Stimulated activated memory B cell treated with anti-CD40 and anti-IgM and Interleukin-4, amounts not matched to agents 10 μg/mL and 1 μg/mL and 100 μg/mL, for 72 hours (primary cell): Measurements from ENCODE around the gene FAM20C.

ENCODE experiments used
- ATAC-seq: fragments of 150-1000 bp; cut with Tn5 transposase; 2 replicates; pipeline ENCODE4 v1.10.0; 2021
- H3K27ac Mint-ChIP-seq: one replicate; pipeline ENCODE4 v1.8.0; 2022; ENCODE audit warnings: mild to moderate bottlenecking, mixed read lengths
- H3K27me3 Mint-ChIP-seq: one replicate; pipeline ENCODE4 v1.8.0; 2022; ENCODE audit warnings: mixed read lengths
- H3K36me3 Mint-ChIP-seq: one replicate; pipeline ENCODE4 v1.8.0; 2022; ENCODE audit warnings: mixed read lengths
- H3K4me1 Mint-ChIP-seq: one replicate; pipeline ENCODE4 v1.8.0; 2022; ENCODE audit warnings: mixed read lengths
- H3K4me3 Mint-ChIP-seq: one replicate; pipeline ENCODE4 v1.8.0; 2022; ENCODE audit warnings: mild to moderate bottlenecking, moderate library complexity, mixed read lengths
- H3K9me3 Mint-ChIP-seq: one replicate; pipeline ENCODE4 v1.8.0; 2022; ENCODE audit warnings: mixed read lengths

FAM20C gene

DNA sequence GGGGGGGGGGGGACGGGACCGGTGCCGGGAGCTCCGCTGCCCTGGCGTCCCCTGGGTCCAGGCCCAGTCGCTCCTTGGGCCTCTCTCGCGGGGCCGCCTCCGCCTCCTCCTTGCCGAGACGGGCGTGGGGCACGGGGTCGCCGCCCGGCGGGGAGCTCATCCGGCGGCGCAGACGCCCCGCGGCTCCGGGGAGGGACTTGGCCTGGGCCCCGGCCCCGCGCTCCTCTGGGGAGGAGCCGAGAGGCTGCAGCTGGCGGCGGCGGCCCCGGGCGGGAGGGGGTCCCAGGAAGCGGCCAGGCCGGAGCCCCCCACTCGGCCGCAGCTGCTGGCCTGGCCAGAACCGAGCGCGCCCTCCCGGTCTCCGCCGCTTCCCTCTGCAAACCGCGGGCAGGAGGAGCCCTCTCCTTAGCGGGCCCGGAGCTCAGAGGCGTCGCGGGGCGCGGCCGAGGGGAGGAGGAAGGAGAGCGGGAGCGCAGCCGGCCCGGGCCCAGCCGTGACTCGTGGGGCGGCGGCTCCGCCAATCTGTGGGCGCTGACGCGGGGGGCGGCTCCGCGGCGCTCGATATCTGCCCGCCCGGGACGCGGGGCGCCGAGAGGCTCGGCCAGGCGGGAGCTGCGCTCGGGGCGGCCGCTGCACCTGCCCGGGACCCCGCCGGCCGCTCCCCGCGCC, at the start of gene FAM20C:
Gene FAM20C (plus strand): TSS at position 591 of the 669 bp plus-strand sequence. CDS start 629 bp downstream, outside the sequence.
- no peaks in the 10 kb centered on the region for H3K4me1 Mint-ChIP-seq
- H3K36me3 Mint-ChIP-seq, result no peaks in the 10 kb centered on the region
- peaks cover 52% of the 10 kb centered on the region for H3K27me3 Mint-ChIP-seq
- no peak within 1 kb of the TSS for H3K27ac Mint-ChIP-seq
- ATAC-seq, result peak; percentile 42
- H3K9me3 Mint-ChIP-seq, result no peaks in the 10 kb centered on the region
- peak within 1 kb of the TSS; percentile 25 for H3K4me3 Mint-ChIP-seq

DNA sequence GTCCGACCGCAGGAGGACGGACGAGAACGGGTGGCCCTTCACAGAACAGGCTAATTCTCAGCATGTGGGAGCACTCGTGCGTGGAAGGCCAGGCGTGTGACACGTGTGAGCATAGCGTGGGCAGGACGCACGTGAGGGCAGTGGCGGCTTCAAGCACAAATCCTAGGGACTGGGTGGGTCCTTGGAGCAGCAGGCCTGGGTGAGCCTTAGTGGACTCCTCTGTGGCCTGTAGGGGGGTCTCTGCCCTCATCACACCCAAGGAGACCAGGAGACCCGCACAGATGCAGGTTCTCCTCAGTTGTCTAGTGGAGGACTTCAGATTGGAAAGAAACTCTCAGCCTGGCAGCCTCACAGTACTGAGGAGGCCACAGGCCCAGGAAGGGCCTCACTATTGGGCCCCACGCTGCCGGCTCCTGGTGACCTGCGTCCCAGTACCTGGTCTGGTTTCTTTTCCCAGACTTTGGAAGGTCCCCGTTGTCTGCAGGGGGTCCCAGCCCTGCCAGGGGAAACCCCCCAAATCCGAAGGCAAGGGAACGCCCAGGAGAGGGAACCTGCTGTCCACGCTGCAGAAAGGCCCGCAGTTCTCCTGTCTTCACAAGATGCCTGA, 49.1 kb upstream of the FAM20C start:
- H3K4me3 Mint-ChIP-seq, result no peak overlapping the region
- no peaks in the 10 kb centered on the region for H3K9me3 Mint-ChIP-seq
- peaks cover 22% of the 10 kb centered on the region for H3K27me3 Mint-ChIP-seq
- ATAC-seq, result no peak
- H3K27ac Mint-ChIP-seq, result no peak overlapping the region
- H3K4me1 Mint-ChIP-seq, result peaks cover 17% of the 10 kb centered on the region
- H3K36me3 Mint-ChIP-seq, result peaks cover 18% of the 10 kb centered on the region

DNA sequence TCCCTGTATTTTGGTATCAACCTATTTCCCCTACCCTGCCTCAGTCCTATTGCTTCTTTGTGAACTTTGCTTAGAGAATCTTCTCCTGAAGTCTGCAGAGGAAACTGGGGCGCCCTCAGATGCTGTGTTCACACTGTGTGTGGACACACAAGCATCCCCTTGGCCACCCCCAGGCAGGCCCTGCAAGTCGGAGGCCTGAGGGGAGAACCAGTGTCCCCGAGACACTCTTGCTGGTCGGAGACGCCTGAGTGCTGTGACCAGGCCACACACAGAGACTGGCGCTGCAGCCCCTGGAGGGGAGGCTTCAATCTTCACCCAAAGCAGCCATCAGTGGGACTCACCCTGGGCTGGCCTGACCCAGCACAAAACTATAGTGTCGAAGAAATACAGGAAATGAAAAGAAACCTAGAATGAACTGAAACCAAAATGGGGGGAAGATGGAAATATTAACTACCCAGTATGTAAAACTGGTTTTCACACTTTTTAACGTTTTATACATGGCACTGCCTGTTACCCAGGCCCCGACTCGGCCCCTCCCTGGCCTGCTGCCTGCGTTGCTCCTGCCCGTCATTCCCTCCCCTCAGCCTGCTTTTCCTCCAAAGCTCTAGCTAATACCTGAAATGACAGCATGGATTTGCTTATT, 48.4 kb upstream of the FAM20C start:
- H3K36me3 Mint-ChIP-seq, result peaks cover 18% of the 10 kb centered on the region
- H3K27ac Mint-ChIP-seq, result peak overlapping the region; percentile 35
- no peak overlapping the region for H3K4me3 Mint-ChIP-seq
- no peaks in the 10 kb centered on the region for H3K9me3 Mint-ChIP-seq
- peak; percentile 82 for ATAC-seq
- H3K4me1 Mint-ChIP-seq, result peaks cover 17% of the 10 kb centered on the region
- H3K27me3 Mint-ChIP-seq, result peaks cover 19% of the 10 kb centered on the region

DNA sequence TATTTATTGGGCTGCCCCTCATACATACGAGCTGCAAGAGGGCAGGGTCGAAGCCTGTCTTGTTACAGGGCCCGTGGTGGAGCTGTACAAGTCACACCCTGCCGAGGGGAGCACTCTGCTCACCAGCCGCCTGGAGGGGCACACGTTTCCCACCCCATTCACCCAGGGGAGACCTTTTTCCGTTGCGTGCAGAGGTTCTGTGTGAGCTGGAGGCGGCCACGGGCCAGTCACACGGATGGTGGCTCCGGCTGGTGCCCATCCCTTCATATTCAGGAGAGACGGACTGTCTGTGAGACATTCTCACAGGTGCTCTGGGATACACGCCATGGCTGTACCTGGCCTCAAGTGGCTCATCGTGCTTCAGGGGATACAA, 47.9 kb upstream of the FAM20C start:
- Mint-ChIP-seq H3K4me1 (peaks cover 17% of the 10 kb centered on the region), H3K27me3 (peaks cover 14% of the 10 kb centered on the region), H3K27ac (peak overlapping the region; percentile 35), H3K9me3 (no peaks in the 10 kb centered on the region), H3K36me3 (peaks cover 18% of the 10 kb centered on the region), H3K4me3 (no peak overlapping the region)
- ATAC-seq, result no peak

DNA sequence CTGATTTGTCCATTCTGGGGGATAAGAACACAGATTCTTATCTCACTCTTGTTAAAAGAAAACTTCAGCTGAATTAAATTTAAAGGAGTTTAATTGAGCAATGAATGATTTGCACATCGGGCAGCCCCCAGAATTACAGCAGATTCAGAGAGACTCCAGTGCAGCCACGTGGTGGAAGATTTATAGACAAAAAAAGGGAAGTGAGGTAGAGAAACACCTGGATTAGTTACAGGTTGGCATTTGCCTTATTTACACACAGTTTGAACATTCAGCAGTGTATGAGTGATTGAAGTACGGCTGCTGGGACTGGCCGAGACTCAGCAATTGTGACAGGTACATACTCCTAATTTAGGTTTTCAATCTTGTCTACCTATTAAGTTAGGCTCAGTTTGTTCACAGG, 46.5 kb upstream of the FAM20C start:
- Mint-ChIP-seq H3K27me3 (peaks cover 10% of the 10 kb centered on the region), H3K27ac (no peak overlapping the region), H3K9me3 (no peaks in the 10 kb centered on the region), H3K4me3 (no peak overlapping the region), H3K36me3 (peaks cover 18% of the 10 kb centered on the region), H3K4me1 (peaks cover 28% of the 10 kb centered on the region)
- no peak for ATAC-seq

DNA sequence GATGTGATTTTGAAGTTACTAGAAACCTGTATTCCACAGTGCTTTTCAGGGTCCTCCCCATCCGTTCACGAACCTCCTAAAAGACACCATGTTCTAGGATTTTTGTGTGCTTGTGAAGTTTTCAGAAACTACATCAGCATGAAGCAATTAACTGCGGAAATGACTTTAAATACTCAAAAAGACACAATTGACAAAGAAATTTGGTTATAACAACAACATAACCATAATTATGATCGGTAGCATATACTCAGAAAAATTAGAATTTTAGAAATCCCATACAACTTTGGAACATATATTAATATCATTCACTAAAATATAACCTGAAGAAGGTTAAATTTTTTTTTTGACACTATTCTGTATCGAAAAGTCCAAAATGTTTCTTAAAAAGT, 43.8 kb upstream of the FAM20C start:
- Mint-ChIP-seq H3K36me3 (peaks cover 18% of the 10 kb centered on the region), H3K9me3 (no peaks in the 10 kb centered on the region)

DNA sequence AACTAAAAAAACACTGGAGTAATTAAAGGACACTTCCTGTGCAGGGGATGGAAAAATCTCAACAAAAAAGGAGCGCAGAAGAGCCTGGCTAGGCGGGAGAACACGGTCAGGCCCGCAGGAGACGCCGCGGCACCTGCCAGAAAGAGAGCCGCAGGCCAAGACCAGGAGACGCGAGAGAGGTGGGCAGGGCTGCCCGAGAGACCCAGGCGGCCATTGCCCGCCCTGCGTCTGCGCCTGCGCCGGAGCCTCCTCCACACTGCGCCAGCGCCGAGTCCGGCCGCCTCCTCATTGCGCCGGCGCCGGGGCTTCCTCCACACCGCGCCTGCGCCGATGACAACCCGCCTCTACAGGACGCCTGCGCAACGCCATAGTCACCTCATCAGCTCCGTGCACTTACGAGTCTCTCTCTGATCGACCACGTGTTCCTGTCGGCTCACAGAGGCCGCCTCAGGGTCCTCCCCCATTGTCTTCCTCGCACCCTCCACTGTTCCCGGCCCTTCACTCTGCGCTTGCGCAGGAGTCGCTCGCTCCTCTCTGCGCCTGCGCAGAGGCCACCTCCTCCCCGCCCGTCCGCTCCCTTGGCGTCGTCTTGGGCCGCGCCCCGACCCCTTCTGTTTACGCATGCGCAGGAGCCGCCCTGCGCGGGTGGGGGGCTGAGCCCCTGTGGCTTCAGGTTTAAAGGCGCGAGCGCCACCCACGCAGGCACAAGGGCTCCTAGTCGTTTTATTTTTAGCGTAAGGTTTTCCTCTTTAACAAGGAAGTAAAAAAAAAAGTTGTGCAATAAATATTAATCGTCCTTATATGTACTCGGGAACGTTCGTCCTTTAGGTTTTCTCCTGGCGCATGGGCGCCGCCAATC, 43.2 kb upstream of the FAM20C start:
- H3K4me3 Mint-ChIP-seq, result peak overlapping the region; percentile 75
- H3K4me1 Mint-ChIP-seq, result peaks cover 21% of the 10 kb centered on the region
- H3K36me3 Mint-ChIP-seq, result peaks cover 18% of the 10 kb centered on the region
- peak; percentile 98 for ATAC-seq
- H3K9me3 Mint-ChIP-seq, result no peaks in the 10 kb centered on the region
- H3K27me3 Mint-ChIP-seq, result no peaks in the 10 kb centered on the region
- H3K27ac Mint-ChIP-seq, result peak overlapping the region; percentile 85

More for the DNA sequence above, 43.8 kb upstream of the FAM20C start:
- Mint-ChIP-seq H3K4me1 (peaks cover 27% of the 10 kb centered on the region), H3K4me3 (peak overlapping the region; percentile 75), H3K27me3 (no peaks in the 10 kb centered on the region), H3K27ac (peak overlapping the region; percentile 85)
- ATAC-seq, result no peak

DNA sequence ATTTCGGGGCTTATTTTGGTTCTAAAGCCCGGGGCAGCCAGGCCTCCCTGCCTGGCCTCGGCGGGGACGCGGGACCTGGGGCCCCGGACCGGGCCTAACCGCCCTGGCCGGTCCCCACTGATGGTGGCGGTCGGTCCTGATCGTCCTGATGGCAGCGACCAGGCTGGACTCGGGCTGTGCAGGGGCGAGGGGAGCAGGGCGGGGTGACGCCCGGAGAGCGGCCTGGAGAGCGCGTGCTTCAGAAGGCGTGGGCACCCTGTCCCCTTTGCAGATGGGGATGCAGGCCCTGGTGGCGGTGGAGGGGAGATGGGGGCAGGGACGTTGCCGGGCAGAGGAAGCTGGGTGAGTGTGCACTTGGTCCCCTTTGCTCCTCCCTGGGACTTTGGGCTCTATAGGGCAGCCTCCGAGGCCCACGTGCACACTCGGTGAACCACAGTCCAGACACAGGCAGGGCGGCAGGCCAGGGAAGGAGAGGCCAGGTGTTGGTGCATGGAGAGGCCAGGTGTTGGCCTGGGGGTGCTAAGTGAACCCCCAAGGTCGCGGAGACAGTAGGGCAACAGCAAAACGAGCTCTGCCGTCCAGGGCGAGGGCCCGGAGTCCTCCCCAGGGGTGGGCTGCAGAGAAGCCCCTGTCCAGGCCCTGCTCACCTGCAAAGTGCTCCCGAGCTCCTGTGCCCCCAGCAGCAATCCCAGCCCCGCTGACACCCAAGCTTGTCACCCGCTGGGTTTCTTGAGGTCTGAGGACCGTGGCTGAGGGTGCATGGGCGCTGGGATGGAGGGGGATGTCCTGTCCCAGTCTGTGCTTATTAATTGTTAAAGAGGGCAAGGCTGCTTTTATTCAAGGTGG, 42.4 kb upstream of the FAM20C start:
- peak overlapping the region; percentile 85 for H3K27ac Mint-ChIP-seq
- peak overlapping the region; percentile 75 for H3K4me3 Mint-ChIP-seq
- no peaks in the 10 kb centered on the region for H3K27me3 Mint-ChIP-seq
- H3K9me3 Mint-ChIP-seq, result no peaks in the 10 kb centered on the region
- peaks cover 12% of the 10 kb centered on the region for H3K4me1 Mint-ChIP-seq
- ATAC-seq, result peak; percentile 52
- peaks cover 10% of the 10 kb centered on the region for H3K36me3 Mint-ChIP-seq

DNA sequence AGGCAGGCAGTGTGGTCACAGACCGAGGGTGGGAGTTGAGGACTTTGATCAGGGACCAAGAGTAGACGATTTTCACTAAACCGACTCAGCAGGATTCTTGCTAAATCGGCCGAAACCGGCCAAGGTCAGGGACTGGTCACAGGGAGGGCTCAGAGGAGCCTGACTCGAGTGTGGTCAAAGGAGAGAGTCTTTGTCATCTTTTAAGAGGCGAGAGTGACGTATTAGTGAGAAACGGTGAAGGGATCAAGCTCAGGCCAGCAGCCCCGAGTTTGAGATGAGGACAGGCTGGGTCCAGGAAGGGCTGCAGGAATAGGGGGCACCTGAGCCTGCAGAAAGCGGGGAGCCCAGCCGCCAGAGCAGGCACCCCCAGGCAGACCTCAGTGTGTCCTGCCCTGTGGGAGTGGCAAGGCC, 41.6 kb upstream of the FAM20C start:
- Mint-ChIP-seq H3K36me3 (peaks cover 6% of the 10 kb centered on the region), H3K9me3 (no peaks in the 10 kb centered on the region), H3K4me3 (peak overlapping the region; percentile 75), H3K27ac (peak overlapping the region; percentile 85), H3K4me1 (peaks cover 11% of the 10 kb centered on the region), H3K27me3 (no peaks in the 10 kb centered on the region)
- ATAC-seq, result no peak

DNA sequence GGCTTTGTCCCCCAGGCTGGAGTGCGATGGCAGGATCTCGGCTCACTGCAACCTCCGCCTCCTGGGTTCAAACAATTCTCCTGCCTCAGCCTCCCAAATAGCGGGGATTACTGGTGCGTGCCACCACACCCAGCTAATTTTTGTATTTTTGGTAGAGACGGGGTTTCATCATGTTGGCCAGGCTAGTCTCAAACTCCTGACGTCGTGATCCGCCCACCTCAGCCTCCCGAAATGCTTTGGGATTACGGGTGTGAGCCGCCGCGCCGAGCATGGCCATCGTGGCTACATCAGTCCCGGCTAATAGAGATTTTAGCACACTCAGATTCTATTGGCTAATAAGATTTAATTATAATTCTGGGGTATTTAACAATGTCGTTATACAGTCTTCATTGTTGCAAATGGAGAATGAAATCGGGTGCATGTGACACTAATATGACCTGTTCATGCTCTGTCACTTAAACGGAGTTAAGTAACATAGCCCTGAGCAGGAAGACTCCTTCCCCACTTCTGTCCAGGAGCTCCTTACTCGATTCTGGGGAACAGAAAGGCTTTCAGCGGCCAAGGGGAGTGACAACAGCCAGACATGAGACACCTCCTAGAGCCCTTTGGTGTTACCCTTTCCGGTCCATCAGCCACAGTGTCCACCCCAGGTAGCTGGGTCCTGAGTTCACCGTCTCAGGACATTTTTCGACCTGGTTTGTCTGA, 40.9 kb upstream of the FAM20C start:
- H3K4me1 Mint-ChIP-seq, result peaks cover 11% of the 10 kb centered on the region
- H3K27ac Mint-ChIP-seq, result no peak overlapping the region
- H3K4me3 Mint-ChIP-seq, result no peak overlapping the region
- H3K9me3 Mint-ChIP-seq, result no peaks in the 10 kb centered on the region
- H3K27me3 Mint-ChIP-seq, result no peaks in the 10 kb centered on the region
- H3K36me3 Mint-ChIP-seq, result peaks cover 4% of the 10 kb centered on the region
- ATAC-seq, result no peak

DNA sequence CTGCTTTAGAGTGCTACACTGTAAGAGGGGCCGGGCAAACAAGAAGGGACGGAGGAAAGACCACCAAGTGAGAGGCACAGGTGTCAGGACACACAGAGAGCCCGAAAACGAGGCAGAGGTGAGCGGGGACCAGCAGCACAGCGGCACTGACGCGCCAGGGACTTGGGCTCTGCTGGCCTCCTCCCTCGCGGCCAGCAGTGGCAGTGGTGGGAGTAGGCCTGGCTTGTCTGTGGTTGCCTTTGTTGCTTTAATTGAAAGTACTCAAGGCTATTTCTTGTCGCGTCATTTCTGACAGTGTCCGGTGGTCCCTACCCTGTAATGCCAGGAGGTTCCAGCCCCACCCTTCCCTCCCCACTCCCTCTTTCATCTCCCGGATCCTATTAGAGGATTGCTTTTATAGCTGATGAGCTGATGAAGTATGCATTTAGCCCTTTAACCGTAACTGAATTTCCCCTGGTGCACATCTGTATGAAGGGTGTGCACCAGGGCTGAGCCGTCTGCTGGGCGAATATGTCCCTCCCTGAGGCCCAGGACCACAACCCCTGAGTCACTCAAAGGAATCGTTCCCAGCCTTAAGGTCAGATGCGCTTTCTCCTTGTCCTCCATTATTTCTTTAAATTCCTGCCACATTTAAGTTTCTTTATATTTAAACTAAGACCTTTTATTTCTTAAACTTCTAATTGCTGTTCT, 39.5 kb upstream of the FAM20C start:
- Mint-ChIP-seq H3K36me3 (no peaks in the 10 kb centered on the region), H3K27me3 (no peaks in the 10 kb centered on the region), H3K4me1 (peaks cover 11% of the 10 kb centered on the region), H3K4me3 (no peak overlapping the region), H3K27ac (no peak overlapping the region), H3K9me3 (no peaks in the 10 kb centered on the region)
- ATAC-seq, result no peak

DNA sequence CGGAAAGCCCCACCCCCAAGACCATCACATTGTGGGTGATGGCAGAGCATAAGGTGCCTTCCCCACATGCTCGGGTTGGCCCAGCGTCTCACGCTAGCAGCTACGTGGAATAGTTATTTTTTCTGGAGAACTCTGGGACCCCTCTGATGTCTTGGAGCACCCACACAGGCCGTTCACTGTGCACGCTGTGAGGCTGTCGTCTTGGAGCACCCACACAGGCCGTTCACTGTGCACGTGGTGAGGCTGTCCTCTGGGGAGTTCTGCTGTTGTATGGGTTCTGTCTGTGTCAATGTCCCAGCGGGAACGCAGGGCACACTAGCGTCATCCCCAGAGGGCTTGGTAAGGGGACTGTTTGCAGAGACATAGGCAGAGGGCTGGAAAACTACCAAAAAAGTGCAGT, 38.8 kb upstream of the FAM20C start:
- Mint-ChIP-seq H3K9me3 (no peaks in the 10 kb centered on the region), H3K36me3 (no peaks in the 10 kb centered on the region), H3K4me1 (peaks cover 11% of the 10 kb centered on the region), H3K4me3 (no peak overlapping the region), H3K27me3 (no peaks in the 10 kb centered on the region), H3K27ac (no peak overlapping the region)
- ATAC-seq, result no peak

DNA sequence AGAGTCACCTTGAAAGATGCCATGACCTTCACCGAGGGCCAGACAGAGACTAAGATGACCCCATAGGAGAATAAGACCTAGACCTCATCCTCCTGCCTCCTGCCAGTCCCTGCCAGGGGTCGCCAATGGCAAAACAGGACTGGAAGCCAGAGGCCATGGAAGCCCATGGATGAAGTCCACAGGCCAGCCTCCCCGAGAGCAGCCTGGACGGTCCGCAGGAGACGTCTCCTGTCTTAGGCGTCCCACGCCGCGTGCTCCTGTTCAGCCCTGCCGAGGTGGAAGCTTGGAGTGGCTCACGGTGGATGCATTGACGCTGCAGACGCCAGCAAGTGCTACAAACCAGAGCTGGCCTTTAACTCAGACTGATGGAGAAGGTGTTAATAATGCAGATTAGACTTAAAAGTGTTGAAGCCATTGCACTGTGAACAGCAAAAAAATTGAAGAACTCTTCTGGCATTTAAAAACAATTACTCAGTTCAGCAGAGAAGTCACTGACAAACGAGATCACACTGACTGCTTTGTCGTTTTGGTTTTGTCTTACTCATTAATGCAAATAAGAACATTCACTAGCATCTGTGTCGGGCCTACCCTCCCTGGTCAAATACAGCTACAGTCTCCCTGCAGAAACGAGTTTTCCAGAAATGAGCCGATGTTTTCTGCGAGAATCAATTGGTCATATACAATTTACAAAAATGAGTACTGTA, 38.1 kb upstream of the FAM20C start:
- Mint-ChIP-seq H3K27me3 (no peaks in the 10 kb centered on the region), H3K27ac (no peak overlapping the region), H3K4me3 (no peak overlapping the region), H3K9me3 (no peaks in the 10 kb centered on the region), H3K4me1 (peaks cover 11% of the 10 kb centered on the region), H3K36me3 (no peaks in the 10 kb centered on the region)
- no peak for ATAC-seq
